ENCODE data around the gene HDAC9.

GRCh38 chr7:18614841-18615240 is 119.3 kb downstream of the HDAC9 start:
- TF ChIP-seq, protein P1, sequence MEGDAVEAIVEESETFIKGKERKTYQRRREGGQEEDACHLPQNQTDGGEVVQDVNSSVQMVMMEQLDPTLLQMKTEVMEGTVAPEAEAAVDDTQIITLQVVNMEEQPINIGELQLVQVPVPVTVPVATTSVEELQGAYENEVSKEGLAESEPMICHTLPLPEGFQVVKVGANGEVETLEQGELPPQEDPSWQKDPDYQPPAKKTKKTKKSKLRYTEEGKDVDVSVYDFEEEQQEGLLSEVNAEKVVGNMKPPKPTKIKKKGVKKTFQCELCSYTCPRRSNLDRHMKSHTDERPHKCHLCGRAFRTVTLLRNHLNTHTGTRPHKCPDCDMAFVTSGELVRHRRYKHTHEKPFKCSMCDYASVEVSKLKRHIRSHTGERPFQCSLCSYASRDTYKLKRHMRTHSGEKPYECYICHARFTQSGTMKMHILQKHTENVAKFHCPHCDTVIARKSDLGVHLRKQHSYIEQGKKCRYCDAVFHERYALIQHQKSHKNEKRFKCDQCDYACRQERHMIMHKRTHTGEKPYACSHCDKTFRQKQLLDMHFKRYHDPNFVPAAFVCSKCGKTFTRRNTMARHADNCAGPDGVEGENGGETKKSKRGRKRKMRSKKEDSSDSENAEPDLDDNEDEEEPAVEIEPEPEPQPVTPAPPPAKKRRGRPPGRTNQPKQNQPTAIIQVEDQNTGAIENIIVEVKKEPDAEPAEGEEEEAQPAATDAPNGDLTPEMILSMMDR (IDR thresholded peaks at IDR 0.05), result no peak
- TF ChIP-seq POLR2A (IDR thresholded peaks at IDR 0.05), result no peak
